ENCODE measurements around the gene SPOUT1. TPM values are rescaled to one million over a fixed set of nuclear protein-coding genes. Genes with fewer than 3 reads are reported as not detected.
"Not testable (repeated sequence)": the region's sequence is repeated elsewhere in the genome, so short reads cannot be mapped to it uniquely, and the experiment has no call there.

Gene SPOUT1
- polyA plus RNA-seq, 10 donors = 16.1 to 33.7 (median 24.4) TPM

DNA sequence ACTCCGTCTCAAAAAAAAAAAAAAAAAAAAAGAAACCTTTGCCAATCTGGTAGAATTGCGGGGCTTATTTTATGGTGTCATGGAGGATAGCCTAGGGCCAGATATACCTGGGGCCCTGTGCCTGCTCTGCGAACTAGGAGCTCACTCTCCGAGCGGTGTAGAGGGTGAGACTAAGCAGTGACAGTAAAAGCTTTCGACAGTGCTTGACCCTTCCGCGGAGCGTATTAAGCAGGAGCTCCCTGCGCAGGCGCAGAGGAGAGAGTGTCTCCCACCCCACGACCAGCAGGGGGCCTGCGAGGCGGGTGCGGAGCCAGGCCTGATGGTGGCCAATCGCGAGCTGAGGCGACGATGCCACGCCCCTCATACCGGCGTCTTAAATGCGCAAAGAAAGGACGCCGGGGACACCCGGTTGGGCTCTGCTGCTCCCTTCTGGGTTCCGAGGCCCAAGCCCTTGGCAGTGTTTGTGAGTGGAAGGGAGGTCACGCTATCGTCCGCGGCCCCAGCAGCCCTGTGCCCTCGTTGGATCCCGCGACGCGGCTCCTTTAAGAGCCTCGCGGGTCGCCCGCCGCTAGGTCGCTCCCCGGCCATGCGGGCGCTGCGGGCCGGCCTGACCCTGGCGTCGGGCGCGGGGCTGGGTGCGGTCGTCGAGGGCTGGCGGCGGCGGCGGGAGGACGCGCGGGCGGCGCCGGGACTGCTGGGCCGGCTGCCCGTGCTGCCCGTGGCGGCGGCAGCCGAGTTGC is 11.3 kb downstream of the SPOUT1 start, which contains the start of gene ENDOG:
TSS of gene ENDOG (plus strand) at position 402 of the 740 bp plus-strand sequence. CDS start at position 587, 185 bp downstream.
- DNase-seq = peak; percentile 97 to 99 (median 99)

DNA sequence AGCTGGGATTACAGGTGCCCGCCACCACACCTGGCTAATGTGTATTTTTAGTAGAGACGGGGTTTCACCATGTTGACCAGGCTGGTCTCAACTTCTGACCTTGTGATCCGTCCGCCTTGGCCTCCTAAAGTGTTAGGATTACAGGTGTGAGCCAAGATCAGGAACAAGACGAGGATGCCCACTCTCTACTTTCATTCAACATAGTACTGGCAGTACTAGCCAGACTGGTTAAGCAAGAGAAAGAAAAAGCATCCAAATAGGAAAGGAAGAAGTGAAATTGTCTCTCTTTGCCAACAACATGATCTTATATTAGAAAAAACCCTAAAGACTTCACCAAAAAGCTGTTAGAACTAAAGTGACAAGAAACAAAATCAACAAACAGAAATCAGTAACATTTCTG is 18.7 kb downstream of the SPOUT1 start:
- DNase-seq = no peak

DNA sequence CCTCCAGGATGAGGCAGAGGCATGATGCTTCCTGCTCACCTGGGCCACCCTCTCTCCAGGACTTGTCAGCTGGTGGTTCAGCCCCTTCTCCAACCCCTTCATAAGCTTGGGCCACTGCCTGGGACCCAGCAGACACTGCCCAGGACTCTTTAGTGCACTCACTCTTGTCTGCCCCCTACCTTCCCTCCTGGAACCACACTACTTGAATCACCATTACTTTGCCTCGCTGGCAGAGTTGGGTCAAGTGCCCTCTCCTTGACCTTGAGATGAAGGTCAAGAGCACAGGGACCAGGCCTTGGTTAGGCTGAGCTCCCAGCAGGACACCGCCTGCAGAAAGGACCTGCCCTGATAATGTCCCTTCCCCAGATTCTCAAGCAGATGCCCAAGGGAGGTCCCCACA is 19.8 kb downstream of the SPOUT1 start:
- no peak for DNase-seq

DNA sequence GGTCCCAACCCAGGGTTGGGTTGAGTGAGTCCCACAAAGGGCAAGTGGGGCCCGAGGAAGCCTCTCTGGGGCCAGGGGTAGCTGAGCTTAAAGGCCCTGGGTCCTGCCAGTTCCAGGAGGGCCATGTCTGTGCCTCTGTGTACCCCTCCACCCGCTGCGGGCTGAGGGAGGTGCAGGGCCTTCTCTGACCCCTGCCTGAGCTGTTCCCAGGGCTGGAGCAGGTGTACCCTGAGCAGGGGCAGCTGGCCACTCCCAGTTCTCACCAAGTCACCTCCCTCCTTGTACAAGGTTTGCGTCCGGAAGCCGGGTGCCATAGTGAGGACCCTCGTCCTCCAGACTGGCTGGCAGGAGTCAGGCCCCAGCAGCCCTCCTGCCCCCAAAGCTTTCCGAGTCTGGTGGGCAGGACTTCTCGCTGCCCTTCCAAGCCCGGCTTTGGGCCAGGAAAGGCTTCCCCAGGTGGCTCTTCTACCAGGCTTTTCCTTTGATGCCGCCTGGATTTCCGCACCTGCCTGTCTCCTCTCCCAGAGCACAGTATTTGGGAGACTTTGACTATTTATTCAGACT is 20.5 kb downstream of the SPOUT1 start:
- DNase-seq = no peak

DNA sequence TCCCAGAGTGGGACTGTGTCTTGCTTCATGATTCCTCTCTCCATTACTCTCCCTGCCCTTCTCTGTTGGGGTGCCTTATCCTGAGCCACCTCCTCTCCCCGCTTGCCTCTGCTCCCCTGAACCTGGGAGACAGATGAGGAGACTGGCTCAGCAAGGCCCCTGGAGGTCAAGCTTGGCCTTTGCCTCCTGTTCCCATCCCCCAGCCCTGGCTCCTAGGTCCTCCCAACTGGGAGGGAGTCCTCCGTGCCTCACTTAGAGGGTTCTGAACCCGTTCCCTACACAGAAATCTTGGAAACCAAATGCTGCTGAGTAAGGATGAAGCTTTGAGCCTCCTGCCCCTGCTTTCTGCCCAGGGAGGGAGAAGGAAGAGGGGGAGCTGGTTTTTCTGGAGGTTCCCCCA is 21.1 kb downstream of the SPOUT1 start:
- no peak for DNase-seq

DNA sequence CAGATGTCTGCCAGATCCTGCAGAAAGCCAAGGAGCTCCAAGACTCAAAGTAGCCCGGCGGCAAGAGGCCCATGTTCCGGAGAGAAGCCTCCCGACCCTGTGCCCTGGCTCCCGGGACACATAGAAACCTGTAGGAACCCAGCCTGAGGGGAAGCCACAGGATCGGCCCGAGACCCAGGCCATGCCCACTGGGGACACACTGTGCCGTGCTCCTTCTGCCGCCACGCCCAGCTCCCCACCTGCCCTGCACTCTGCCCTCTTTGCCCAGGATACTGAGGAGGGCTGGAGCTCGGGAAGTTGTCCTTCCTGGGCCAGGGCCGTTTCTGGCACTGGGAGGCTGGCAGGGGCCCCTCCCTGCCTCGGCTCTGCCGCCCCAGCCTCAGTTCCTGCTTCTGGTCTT is 21.8 kb downstream of the SPOUT1 start:
- DNase-seq = no peak

DNA sequence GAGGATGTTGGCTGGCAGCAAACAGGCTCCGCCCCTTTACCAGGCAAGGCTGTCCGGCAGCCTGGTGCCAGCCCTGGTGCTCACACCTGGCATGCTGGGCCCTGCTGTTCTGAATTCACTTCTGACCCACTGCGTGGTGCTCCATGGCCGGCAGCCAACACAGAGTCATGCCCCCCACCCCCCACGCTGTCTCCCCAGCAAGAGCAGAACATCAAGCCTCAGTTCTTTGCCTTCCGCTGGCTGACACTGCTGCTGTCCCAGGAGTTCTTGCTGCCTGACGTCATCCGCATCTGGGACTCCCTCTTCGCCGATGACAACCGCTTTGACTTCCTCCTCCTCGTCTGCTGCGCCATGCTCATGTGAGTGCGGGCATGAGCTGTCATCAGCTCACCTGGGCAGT is 23.9 kb downstream of the SPOUT1 start:
- DNase-seq = no peak

DNA sequence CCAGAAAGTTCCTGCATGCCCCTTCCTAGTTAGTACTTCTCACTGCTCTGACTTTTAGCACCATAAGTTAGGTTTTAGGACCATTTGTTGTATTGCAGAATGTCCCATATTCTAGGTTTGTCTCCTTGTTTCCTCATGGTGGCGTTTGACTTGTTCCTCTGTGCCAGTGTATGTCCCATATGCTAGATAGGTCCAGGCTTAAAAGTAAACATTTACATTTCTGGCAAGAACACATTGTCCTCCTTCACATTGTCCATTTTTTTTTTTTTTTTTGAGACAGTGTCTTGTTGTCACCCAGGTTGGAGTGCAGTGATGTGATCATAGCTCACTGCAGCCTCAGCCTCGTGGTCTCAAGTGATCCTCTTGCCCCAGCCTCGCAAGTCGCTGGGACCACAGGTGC is 27.1 kb downstream of the SPOUT1 start:
- DNase-seq = no peak

DNA sequence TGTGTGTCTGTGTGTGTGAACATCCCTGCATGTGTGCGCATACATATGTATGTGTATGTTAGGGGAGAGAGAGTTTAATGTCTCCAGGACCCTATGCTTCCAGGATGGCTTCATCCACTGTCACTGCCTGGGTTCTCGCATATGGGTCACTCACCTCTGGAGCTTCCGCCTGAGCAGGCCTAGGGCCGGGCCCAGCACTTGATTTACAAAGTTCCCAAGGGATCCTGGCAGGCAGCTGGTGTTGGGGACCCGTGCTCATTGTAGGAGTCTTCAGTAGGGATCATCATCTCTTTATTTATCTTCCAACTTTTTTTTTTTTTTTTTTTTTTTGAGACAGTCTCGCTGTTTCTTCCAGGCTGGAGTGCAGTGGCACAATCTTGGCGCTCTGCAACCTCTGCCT is 29.5 kb downstream of the SPOUT1 start:
- no peak for DNase-seq

DNA sequence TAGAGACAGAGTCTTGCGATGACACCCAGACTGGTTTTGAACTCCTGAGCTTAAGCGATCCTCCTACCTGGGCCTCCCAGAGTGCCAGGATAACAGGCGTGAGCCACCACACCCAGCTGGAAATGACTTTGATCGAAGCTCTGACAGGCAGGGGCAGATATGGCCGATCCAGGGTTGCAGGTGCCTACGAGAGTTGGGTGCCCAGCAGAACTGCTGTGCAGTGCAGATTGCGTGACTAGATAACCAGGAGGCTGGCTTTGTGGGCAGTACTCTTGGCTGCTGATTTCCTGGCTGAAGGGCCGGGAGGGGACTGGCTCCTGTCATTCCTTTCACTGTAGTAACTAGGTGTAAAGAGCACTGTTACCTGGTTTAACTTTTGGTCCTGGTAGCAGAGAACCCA is 30.7 kb downstream of the SPOUT1 start:
- no peak for DNase-seq

DNA sequence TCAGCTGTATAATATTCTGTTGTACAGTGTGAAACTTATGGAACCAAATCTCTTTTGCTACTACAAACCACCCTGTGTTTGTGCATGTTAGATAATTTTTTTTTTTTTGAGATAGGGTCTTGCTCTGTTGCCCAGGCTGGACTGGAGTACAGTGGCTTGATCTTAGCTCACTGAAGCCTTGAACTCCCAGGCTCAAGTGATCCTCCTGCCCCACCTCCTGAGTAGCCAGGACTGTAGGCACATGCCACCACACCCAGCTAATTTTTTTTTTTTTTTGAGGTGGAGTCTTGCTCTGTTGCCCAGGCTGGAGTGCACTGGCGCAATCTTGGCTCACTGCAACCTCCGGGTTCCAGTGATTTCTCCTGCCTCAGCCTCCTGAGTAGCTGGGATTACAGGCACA is 34.6 kb downstream of the SPOUT1 start:
- DNase-seq = not testable (repeated sequence)

DNA sequence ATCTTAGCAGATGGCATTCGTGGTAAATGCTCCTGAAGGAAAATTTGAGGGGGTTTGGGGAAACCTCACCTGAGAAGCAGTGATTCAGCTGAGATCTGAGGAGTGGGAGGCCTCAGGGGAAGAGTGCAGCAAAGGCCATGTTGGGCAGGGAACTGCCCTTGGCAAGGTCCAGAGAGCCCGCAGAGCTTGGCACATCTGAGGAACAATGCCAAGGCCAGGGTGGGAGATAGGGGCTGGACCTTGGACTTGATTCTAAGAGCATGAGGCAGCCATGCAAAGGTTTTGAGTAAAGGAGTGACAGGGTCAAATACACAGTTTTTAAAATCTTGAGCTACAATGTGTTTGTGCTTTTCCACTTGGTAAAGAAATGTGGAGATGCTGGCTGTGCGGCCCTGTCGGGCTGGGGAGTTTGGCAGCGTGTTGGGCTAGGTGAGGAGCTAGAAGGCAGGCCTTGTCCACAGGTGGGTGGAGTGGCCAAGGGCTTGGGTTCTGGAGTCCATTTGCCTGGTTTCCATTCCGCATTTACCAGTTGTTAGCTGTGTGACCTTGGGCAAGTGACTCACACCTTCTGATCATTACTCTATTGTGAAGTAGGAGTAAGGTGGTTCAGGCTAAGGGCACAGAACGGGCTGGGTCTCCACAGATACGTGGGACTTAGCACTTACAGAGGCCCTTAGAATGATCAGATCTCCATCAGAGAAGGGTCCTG is 36.5 kb downstream of the SPOUT1 start:
- DNase-seq = no peak

DNA sequence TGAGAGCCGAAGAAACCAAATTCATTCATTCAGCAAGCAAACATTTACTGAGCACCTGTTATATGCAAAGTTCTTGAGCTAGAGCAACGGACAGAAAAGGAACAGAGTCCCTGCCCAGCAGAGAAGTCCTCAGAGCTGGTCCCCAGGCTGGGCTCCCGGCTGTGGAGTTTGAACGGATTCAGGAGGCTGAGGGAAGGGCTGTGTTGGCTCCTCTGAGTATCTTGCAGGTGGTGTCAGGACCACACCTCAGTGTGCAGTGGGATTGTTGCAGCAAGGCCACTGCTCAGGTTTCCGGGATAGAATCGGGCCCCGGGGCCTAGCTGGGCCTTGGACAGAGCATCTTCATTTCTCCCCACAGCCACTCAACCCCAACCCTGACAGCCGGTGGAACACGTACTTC is 37.5 kb downstream of the SPOUT1 start:
- DNase-seq = no peak

DNA sequence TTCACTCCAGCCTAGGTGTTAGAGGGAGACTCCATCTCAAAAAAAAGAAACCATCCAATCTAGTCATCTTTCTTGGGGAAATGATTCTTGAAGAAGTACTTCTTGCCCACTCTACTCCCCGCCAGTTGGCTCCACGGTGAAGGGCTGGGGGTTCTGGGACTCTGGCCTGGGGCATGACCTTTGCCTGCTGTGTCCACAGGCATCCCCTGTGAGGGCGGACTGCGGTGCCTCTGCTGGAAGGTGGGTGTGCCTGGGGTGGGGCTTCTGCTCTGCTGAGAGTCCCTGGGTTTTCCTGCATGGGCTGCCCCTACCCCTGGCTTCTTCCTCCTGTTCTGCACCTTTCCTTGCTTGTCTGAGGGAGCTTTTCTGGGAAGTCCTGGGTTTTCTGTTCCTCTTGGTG is 39.1 kb downstream of the SPOUT1 start:
- no peak for DNase-seq

DNA sequence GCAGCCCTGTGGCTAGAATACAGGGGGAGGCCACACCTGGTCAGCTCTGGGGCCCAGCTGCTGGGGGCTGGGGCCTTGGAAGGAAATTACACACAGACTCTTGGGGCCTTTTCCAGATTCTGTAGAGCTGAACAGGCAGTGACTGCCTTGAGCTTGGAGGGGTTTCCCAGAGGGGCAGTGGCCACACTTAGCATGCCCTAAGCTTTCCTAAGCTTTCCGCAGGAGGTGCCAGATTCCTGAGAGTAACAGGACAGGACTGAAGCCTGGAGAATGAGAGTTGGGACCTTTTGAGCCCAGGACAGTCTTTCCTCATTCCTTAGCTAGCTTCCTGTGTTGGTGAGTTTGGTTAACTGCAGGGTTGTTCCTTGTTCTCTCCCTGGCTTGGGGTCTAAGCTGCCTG is 41.1 kb downstream of the SPOUT1 start:
- DNase-seq = no peak

DNA sequence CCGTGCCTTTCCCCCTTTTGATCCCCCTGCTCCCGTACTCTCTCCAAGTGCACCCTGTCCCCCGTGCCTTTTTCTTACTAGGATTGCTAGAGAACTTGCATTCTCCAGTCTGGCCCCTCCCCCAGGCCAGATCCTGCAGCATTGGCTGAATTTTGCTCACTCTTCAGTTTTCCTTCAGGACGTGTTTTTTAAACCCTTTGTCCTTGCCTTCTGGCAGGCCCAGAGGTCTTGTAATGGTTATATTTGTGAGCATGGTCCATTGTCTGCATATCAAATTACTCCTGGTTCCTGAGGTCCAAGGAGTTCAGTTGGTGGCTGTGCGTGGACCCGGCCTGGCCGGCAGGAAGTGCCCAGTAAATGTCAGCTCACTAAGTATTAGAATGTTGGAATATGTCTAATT is 41.9 kb downstream of the SPOUT1 start:
- DNase-seq = peak in 2 of 3 donors; percentile 21 to 58

DNA sequence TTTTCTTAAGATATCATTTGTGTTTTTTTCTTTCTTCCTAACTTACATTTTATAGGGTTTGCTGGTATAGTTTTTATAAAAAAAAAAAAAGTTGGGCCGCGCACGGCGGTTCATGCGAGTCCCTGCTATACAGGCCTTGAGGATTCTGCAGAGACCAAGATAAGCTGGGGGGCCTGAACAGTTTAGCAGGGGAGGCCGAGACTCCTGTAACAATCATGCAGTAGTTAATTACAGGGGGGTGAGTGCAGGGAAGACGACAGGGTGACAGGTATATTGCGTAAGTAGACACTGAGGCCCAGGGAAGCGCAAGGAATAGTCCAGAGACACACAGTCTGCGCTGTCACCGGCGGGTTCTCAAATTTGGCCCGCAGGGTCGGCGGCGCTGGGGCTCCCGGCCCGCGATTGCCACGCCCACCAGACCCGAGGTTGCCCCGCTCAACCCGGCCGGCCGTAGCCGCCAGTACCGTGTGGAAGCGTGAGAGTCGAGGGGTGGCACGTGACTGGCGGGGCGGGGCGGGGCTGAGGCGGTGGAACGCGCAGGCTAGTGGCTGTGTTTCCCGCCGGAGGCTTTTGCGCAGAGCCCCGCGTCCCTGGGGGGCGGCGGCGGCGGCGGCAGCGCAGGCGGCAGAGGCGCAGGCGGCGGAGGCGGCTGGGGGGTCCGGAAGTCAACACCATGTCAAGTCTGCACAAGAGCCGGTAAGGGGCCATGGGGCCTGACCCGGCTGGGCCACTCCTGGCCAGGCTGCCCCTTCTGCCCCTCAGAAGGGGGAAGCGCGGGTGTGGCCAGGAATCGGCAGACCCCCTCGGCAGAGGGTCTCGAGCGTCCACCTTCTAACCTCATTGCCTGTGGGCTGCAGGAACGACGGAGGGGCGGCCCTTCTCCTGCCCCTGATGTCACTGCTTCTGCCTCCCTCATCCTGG is 42.7 kb downstream of the SPOUT1 start, which contains the start of gene TBC1D13:
TSS of gene TBC1D13 (plus strand) at position 573 of the 921 bp plus-strand sequence. CDS start at position 674, 101 bp downstream.
- DNase-seq = peak; percentile 79 to 93 (median 84)

DNA sequence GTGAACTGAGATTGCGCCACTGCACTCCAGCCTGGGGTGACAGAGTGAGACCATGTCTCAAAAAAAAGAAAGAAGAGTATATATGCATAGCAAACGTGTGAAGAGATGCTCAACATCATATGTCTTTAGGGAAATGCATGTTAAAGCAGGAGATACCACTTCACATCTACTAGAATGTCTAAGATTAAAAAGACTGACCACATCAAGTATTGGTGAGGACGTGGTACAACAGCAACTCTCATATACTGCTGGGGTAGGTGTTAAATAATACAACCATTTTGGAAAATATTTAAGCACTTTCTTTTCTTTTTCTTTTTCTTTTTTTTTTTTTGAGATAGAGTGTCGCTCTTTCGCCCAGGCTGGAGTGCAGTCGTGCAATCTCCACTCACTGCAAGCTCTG is 44.2 kb downstream of the SPOUT1 start:
- DNase-seq = no peak

DNA sequence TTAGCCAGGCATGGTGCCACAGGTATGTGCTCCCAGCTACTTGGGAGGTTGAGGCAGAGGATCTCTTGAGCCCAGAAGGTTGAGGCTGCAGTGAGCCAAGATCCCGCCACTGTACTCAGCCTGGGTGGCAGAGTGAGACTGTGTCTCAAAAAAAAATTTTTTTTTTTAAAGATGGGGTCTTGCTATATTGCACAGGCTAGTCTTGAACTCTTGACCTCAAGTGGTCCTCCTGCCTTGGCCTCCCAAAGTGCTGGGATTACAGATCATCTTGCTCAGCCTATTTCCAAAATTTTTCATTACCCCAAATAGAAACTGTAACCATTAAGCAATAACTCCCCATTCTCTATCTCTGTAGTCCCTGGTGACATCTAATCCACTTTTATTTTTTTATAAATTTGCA is 46.9 kb downstream of the SPOUT1 start:
- DNase-seq = no peak

DNA sequence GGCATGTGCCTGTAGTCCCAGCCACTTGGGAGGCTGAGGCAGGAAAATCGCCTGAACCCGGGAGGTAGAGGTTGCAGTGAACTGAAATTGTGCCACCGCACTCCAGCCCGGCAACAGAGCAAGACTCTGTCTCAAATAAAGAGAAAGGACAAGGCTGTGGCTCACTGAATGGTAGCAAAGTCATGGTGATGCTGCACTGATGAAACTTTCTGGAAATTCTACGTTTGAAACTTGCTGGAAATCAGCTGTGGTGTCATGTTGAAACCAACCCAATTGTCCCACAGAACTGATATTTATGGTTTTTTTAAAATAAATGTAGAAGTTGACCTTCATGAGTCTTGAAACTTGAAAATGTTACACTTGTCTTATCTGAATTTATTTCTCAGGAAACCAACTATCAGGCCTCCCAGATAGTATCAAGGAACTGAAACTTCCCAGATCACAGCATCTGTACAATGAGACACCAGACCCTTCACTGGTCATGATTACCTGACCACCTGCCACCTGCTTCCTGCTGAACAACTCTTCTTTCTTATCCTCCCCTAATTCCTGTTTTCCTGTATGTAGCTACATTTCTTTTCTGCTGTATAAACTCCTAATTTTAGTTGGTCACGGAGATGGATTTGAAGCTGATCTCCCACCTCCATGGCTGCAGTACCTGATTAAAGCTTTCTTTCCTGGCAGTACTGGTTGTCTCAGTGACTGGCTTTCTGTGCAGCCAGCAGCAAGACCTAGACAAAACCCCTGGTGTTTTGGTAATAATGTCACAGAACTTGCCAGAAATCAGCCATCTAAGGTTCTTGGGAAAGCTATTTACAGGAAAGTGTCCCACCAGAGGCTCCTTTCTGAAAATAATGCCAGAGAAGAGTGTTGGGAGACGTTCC is 48.2 kb downstream of the SPOUT1 start:
- no peak for DNase-seq

DNA sequence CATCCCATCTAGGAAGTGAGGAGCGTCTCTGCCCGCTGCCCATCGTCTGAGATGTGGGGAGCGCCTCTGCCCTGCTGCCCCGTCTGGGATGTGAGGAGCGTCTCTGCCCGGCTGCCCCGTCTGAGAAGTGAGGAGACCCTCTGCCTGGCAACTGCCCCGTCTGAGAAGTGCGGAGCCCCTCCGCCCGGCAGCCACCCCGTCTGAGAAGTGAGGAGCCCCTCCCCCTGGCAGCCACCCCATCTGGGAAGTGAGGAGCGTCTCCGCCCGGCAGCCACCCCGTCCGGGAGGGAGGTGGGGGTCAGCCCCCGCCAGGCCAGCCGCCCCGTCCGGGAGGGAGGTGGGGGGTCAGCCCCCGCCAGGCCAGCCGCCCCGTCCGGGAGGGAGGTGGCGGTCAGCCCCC is 49.5 kb downstream of the SPOUT1 start:
- DNase-seq = not testable (repeated sequence)

Measured in muscle of back (tissue), 11 donors.